Measurements from ENCODE around the gene PKD1. TPM values are rescaled to one million over a fixed set of nuclear protein-coding genes. Genes with fewer than 3 reads are reported as not detected.

The PKD1 gene
- total and polyA plus RNA-seq, 8 donors = 29.8 to 127 (median 44.2) TPM

DNA sequence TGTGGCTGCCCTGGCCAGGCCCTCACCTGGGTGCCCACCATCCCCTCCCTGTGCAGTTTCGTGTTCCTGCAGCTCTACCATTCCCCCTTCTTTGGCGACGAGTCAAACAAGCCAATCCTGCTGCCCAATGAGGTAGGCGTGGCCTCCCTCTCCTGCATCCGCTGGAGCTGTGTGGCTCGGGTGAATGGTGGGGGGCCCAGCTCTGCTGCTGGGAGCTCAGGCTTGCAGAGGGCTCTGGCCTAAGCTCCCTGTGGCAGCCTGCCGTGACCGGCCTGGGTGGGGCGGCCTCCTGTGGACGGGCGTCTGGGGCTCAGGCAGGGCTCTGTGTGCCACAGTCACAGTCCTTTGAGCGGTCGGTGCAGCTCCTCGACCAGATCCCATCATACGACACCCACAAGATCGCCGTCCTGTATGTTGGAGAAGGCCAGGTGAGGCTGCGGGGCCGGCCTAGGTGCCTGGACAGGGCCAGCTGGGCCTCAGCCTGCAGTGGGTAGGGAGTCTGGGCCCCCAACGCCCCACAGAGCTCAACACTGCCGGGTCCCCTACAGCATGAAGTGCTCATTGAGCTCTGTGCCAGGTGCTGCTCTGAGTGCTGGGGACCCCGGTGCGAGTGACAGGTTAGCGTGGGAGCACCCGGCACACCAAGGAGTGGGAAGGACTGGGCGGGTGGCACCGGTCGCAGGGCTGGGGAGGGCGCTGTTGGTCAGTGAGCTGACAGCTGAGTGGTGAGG, 50.6 kb downstream of the PKD1 start:
- no peaks in the 10 kb centered on the region for H3K27me3 ChIP-seq
- no peak for FAIRE-seq
- intact Hi-C loops (cut with DNase I) = no loop called here
- no peak for ATAC-seq
- DNase-seq = no peak
- H3K36me3 ChIP-seq = peaks cover 0 to 31% (median 10%) of the 10 kb centered on the region in 3 donors
- 93% methylated on average over 25 to 29 of the region's 29 CpGs for WGBS, 2 donors
- H3K9me3 ChIP-seq = no peaks in the 10 kb centered on the region
- TF ChIP-seq, protein P1, sequence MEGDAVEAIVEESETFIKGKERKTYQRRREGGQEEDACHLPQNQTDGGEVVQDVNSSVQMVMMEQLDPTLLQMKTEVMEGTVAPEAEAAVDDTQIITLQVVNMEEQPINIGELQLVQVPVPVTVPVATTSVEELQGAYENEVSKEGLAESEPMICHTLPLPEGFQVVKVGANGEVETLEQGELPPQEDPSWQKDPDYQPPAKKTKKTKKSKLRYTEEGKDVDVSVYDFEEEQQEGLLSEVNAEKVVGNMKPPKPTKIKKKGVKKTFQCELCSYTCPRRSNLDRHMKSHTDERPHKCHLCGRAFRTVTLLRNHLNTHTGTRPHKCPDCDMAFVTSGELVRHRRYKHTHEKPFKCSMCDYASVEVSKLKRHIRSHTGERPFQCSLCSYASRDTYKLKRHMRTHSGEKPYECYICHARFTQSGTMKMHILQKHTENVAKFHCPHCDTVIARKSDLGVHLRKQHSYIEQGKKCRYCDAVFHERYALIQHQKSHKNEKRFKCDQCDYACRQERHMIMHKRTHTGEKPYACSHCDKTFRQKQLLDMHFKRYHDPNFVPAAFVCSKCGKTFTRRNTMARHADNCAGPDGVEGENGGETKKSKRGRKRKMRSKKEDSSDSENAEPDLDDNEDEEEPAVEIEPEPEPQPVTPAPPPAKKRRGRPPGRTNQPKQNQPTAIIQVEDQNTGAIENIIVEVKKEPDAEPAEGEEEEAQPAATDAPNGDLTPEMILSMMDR (IDR thresholded peaks at IDR 0.05) = no peak
- H3K4me1 ChIP-seq = peaks cover 0 to 14% (median 0%) of the 10 kb centered on the region in 3 donors
- H3K27ac ChIP-seq = no peak overlapping the region
- H3K4me3 ChIP-seq = no peak overlapping the region

DNA sequence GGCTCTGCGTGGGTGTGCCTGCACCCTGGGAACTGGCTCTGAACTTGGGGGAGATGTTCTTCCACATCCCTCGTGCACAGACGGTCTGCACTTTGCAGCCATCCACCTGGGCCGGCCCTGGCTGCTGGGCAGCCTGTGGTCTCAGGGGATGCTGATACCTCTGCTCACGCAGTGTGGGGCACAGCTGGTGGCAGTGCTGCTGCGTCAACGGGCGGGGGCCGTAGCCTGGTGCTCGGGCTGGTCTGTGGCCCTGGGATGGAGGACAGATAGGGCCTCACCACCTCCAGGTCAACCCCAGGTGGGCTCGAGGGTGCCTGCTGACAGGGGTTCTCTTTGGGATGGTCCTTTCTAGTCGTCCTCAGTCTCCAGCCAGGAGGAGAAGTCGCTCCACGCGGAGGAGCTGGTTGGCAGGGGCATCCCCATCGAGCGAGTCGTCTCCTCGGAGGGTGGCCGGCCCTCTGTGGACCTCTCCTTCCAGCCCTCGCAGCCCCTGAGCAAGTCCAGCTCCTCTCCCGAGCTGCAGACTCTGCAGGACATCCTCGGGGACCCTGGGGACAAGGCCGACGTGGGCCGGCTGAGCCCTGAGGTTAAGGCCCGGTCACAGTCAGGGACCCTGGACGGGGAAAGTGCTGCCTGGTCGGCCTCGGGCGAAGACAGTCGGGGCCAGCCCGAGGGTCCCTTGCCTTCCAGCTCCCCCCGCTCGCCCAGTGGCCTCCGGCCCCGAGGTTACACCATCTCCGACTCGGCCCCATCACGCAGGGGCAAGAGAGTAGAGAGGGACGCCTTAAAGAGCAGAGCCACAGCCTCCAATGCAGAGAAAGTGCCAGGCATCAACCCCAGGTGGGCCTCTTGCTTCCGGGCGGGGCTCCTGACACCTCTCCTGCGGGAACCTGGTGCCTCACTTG, 51.6 kb downstream of the PKD1 start:
- intact Hi-C loops (cut with DNase I) = no loop called here
- Histone ChIP-seq H3K27me3 (no peaks in the 10 kb centered on the region), H3K27ac (no peak overlapping the region), H3K4me1 (peaks cover 0 to 8% (median 0%) of the 10 kb centered on the region in 3 donors), H3K36me3 (peaks cover 0 to 37% (median 11%) of the 10 kb centered on the region in 3 donors), H3K4me3 (no peak overlapping the region), H3K9me3 (no peaks in the 10 kb centered on the region)
- FAIRE-seq (no peak), ATAC-seq (no peak), DNase-seq (peak in 1 of 6 donors; percentile 28)
- TF ChIP-seq, protein P1 (IDR thresholded peaks at IDR 0.05) = no peak
- WGBS, 2 donors = 93 to 95% methylated on average over 44 of the region's 44 CpGs

DNA sequence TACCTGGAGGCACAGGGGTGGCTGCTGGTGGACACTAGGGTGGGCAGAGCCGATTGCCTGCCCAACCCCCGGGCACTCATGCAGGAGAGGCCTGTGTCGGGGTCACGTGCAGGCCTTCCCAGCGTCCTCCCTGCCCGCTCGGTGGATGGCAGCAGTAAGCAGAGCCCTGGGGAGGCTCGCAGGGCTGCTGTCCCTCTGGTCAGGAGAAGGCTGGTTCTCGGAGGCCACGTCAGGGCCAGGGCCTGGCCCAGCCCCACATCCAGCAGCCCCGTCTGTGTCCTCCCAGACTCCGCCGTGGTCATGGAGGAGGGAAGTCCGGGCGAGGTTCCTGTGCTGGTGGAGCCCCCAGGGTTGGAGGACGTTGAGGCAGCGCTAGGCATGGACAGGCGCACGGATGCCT, 52.3 kb downstream of the PKD1 start:
- Histone ChIP-seq H3K4me3 (no peak overlapping the region), H3K36me3 (peaks cover 0 to 39% (median 11%) of the 10 kb centered on the region in 3 donors), H3K4me1 (peaks cover 0 to 8% (median 0%) of the 10 kb centered on the region in 3 donors), H3K27me3 (no peaks in the 10 kb centered on the region), H3K27ac (no peak overlapping the region), H3K9me3 (no peaks in the 10 kb centered on the region)
- DNase-seq (peak in 1 of 6 donors; percentile 77), FAIRE-seq (no peak), ATAC-seq (no peak)
- TF ChIP-seq, protein P1 (IDR thresholded peaks at IDR 0.05) = no peak
- intact Hi-C loops (cut with DNase I) = no loop called here
- WGBS, 2 donors = 89 to 91% methylated on average over 19 of the region's 19 CpGs

- 88 to 91% methylated on average over 16 of the region's 16 CpGs for WGBS, 2 donors
- peaks cover 0 to 39% (median 11%) of the 10 kb centered on the region in 3 donors for H3K36me3 ChIP-seq
- peak overlapping the region in 2 of 4 donors; percentile 33 to 44 for H3K27ac ChIP-seq
- H3K4me3 ChIP-seq = no peak overlapping the region
- TF ChIP-seq, protein P1 (IDR thresholded peaks at IDR 0.05) = no peak
- H3K27me3 ChIP-seq = no peaks in the 10 kb centered on the region
- ATAC-seq = no peak
- no peaks in the 10 kb centered on the region for H3K9me3 ChIP-seq
- intact Hi-C loops (cut with DNase I) = no loop called here
- FAIRE-seq = no peak
- DNase-seq = peak in 1 of 6 donors; percentile 53
- H3K4me1 ChIP-seq = peaks cover 0 to 8% (median 0%) of the 10 kb centered on the region in 3 donors
These were observed 52.7 kb downstream of the PKD1 start for GRCh38 chr16:2082983-2083364.
